A673 (cell line): ENCODE data around the gene PCDHGA7. TPM values are rescaled to one million over a fixed set of nuclear protein-coding genes. Genes with fewer than 3 reads are reported as not detected.

Experiments used
- BruUV-seq: library from RNA; stranded (reverse); fragments of 400-500 nt; replicated peaks from 2 replicates; lab custom pipeline; 2021; lab: Mats Ljungman, UMichigan
- CTCF ChIA-PET: fragments of 300-600 bp; sonication (Branson Sonifier 250); formaldehyde crosslinking; loops from one replicate; lab custom pipeline; 2022; ENCODE audit warnings: antibody characterized with exemption; lab: Charles Lee
- POLR2A ChIA-PET: fragments of 300-600 bp; sonication (Branson Sonifier 250); formaldehyde crosslinking; loops from one replicate; lab custom pipeline; 2022; ENCODE audit warnings: antibody characterized with exemption; ENCODE audit not compliant: low non-redundant PET; lab: Charles Lee
- DNase-seq: peaks from one replicate; pipeline ENCODE4 v3.0.0-alpha.2; 2015; ENCODE audit warnings: low spot score
- H3K27ac ChIP-seq: fragments of 200-600 bp; sonication (generic); 2 replicates; pipeline ENCODE4 v1.5.1; 2016; ENCODE audit warnings: mixed run types, low read depth, mild to moderate bottlenecking, mixed read lengths, antibody characterized with exemption, low read length; ENCODE audit not compliant: poor library complexity, severe bottlenecking
- H3K27me3 ChIP-seq: fragments of 200-600 bp; sonication (generic); replicated peaks from 2 replicates; pipeline ENCODE4 v1.6.1; 2017; ENCODE audit warnings: mixed run types, low read depth, mild to moderate bottlenecking, mixed read lengths, antibody characterized with exemption, low read length; ENCODE audit not compliant: insufficient read depth, poor library complexity
- H3K36me3 ChIP-seq: fragments of 200-600 bp; sonication (generic); 2 replicates; pipeline ENCODE4 v1.6.1; 2016; ENCODE audit warnings: mixed run types, mild to moderate bottlenecking, mixed read lengths, antibody characterized with exemption, low read length; ENCODE audit not compliant: insufficient read depth, poor library complexity, severe bottlenecking
- H3K4me1 ChIP-seq: fragments of 200-600 bp; sonication (generic); 2 replicates; pipeline ENCODE4 v1.6.1; 2017; ENCODE audit warnings: mixed run types, mild to moderate bottlenecking, mixed read lengths, antibody characterized with exemption, low read length; ENCODE audit not compliant: insufficient read depth, poor library complexity, severe bottlenecking
- H3K4me3 ChIP-seq: fragments of 200-600 bp; sonication (generic); 2 replicates; pipeline ENCODE4 v1.5.1; 2016; ENCODE audit warnings: low read depth, mixed run types, mild to moderate bottlenecking, mixed read lengths, low read length; ENCODE audit not compliant: poor library complexity, severe bottlenecking
- H3K9me3 ChIP-seq: fragments of 200-600 bp; sonication (generic); 2 replicates; pipeline ENCODE4 v1.6.1; 2016; ENCODE audit warnings: mixed run types, low read depth, mild to moderate bottlenecking, mixed read lengths, antibody characterized with exemption, low read length; ENCODE audit not compliant: poor library complexity, severe bottlenecking
- CTCF ChIP-seq: fragments of 300-800, 200-600 bp; sonication (generic); conservative IDR thresholded peaks from 2 replicates; pipeline ENCODE4 v1.5.1; 2017; ENCODE audit warnings: low read depth, mild to moderate bottlenecking, antibody characterized with exemption, low read length, moderate library complexity, mixed read lengths
- EZH2 ChIP-seq: fragments of 200-600 bp; sonication (generic); IDR thresholded peaks from 2 replicates; pipeline ENCODE4 v1.6.1; 2017; ENCODE audit warnings: borderline replicate concordance, low read depth, mild to moderate bottlenecking, mixed read lengths, antibody characterized with exemption, low read length; ENCODE audit not compliant: poor library complexity, severe bottlenecking
- intact Hi-C: fragments of 100-400 bp; cut with micrococcal nuclease; formaldehyde crosslinking; loops from one replicate; pipeline ENCODE4 v1.10.0; 2022; ENCODE audit not compliant: unreplicated experiment
- total RNA-seq: library from RNA; stranded (reverse); gene quantifications from 2 replicates; pipeline ENCODE4 v1.2.3, GENCODE V29; 2021

Gene PCDHGA7
- total RNA-seq, 1 experiment from 2014 or later = 10.9 TPM

DNA sequence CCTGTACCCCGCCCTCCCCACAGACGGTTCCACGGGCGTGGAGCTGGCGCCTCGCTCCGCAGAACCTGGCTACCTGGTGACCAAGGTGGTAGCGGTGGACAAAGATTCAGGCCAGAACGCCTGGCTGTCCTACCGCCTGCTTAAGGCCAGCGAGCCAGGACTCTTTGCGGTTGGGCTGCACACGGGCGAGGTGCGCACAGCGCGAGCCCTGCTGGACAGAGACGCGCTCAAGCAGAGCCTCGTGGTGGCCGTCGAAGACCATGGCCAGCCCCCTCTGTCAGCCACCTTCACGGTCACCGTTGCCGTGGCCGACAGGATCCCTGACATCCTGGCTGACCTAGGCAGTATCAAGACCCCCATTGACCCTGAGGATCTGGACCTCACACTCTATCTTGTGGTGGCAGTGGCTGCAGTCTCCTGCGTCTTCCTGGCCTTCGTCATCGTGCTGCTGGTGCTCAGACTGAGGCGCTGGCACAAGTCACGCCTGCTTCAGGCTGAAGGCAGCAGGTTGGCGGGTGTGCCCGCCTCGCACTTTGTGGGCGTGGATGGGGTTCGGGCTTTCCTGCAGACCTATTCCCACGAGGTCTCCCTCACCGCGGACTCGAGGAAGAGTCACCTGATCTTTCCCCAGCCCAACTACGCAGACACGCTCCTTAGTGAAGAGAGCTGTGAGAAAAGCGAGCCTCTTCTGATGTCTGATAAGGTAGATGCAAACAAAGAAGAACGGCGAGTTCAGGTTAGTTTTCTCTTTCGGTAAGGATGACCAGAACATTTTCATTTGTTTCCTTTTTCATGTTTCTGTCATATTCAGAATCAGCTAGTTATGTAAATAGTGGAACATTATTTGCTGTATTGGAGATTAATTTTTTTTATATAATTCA lies 16.3 kb upstream of the PCDHGA7 start:
- Histone ChIP-seq H3K27ac (no peak overlapping the region), H3K4me1 (no peaks in the 10 kb centered on the region), H3K27me3 (no peaks in the 10 kb centered on the region), H3K36me3 (no peaks in the 10 kb centered on the region), H3K4me3 (no peak overlapping the region), H3K9me3 (peaks cover 47% of the 10 kb centered on the region)
- intact Hi-C loops = no loop called here
- no peak for DNase-seq
- no TSS peak for BruUV-seq
- TF ChIP-seq EZH2 (no peak), CTCF (no peak)
- CTCF ChIA-PET = no interaction called here
- POLR2A ChIA-PET = no interaction called here

DNA sequence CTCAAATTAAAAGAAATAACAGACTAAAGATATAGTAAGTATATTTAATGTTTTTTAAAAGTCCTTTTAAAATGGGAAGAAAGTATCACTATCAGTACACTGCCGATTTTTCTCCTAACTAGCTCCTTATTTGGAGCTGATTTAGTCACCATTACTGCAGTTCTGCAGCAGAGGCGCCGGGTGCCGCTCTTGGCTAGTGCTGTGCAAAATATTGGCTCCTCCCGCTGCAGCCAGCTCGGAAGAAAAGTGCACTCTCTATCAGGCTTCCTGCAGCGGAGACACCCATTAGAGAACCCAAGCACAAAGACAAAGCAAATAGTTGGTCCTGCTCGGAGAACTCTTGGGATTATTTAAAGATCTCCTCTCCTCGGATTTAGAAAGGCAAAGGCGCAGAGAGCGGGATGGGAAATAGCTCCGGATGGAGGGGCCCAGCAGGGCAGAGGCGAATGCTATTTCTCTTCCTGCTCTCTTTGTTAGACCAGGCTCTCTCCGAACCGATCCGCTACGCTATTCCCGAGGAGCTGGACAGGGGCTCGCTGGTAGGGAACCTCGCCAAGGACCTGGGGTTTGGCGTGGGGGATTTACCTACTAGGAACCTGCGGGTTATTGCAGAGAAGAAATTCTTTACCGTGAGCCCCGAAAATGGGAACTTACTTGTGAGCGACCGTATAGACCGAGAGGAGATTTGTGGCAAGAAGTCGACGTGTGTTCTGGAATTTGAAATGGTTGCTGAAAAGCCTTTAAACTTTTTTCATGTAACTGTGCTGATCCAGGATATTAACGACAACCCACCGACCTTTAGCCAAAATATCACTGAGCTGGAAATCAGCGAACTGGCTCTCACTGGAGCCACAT lies 12.3 kb upstream of the PCDHGA7 start, which contains the start of gene PCDHGB3:
Gene PCDHGB3 (plus strand): TSS at position 249 of the 855 bp plus-strand sequence. CDS start 153 bp downstream, at position 402.
- no TSS peak for BruUV-seq
- Histone ChIP-seq H3K36me3 (no peaks in the 10 kb centered on the region), H3K9me3 (peaks cover 26% of the 10 kb centered on the region), H3K27ac (no peak within 1 kb of the TSS), H3K27me3 (no peaks in the 10 kb centered on the region), H3K4me1 (no peaks in the 10 kb centered on the region), H3K4me3 (no peak within 1 kb of the TSS)
- intact Hi-C loops = no loop called here
- peak; percentile 45 for TF ChIP-seq CTCF
- TF ChIP-seq EZH2 = no peak
- peak; percentile 48 for DNase-seq
- ChIA-PET CTCF (interaction anchor here (0.5 to 0.8 kb wide), 4 partner anchors 51 to 197 kb away, joined by 3 to 4 read pairs (median 4); no protein-coding TSS in a partner anchor), POLR2A (interaction anchor here (0.7 kb wide), 1 partner anchor 238 kb away, joined by 4 read pairs; no protein-coding TSS in a partner anchor)

DNA sequence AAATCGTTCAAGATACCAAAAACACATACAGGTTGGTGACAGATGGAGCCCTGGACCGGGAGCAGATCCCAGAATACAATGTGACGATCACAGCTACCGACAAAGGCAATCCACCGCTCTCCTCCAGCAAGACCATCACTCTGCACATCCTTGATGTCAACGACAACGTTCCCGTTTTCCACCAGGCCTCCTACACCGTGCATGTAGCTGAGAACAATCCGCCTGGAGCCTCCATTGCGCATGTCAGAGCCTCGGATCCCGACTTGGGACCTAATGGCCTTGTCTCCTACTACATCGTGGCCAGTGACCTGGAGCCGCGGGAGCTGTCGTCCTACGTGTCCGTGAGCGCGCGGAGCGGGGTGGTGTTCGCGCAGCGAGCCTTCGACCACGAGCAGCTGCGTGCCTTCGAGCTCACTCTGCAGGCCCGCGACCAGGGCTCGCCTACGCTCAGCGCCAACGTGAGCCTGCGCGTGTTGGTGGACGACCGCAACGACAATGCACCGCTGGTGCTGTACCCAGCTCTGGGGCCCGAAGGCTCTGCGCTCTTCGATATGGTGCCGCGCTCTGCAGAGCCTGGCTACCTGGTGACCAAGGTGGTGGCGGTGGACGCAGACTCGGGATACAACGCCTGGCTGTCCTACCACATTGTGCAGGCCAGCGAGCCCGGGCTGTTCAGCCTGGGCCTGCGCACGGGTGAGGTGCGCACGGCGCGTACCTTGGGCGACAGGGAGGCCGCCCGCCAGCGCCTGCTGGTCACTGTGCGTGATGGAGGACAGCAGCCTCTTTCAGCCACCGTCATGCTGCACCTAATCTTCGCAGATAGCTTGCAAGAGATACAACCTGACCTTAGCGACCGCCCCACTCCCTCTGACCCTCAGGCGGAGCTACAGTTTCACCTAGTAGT lies 10.7 kb upstream of the PCDHGA7 start:
- TF ChIP-seq CTCF = no peak
- intact Hi-C loops = no loop called here
- Histone ChIP-seq H3K27ac (no peak overlapping the region), H3K4me3 (no peak overlapping the region), H3K9me3 (peaks cover 25% of the 10 kb centered on the region), H3K4me1 (no peaks in the 10 kb centered on the region), H3K36me3 (no peaks in the 10 kb centered on the region), H3K27me3 (no peaks in the 10 kb centered on the region)
- DNase-seq = no peak
- ChIA-PET POLR2A (interaction anchor here (0.6 kb wide), 1 partner anchor 37 kb away, joined by 3 read pairs; no protein-coding TSS in a partner anchor), CTCF (no interaction called here)
- BruUV-seq = no TSS peak
